Heart left ventricle (tissue), 16 donors: Measurements from ENCODE around the gene HPSE2. TPM values are rescaled to one million over a fixed set of nuclear protein-coding genes. Genes with fewer than 3 reads are reported as not detected.
"Not testable (repeated sequence)": the region's sequence is repeated elsewhere in the genome, so short reads cannot be mapped to it uniquely, and the experiment has no call there.

Experiments
- ATAC-seq, 4 donors: fragments of 200-7000 bp; cut with Tn5 transposase; one replicate each; pipeline ENCODE4 v1.9.1; 2020 to 2022; ENCODE audit warnings: moderate library complexity in 4 of 4, mild to moderate bottlenecking in 3 of 4, moderate number of reproducible peaks in 1 of 4
- DNase-seq, 5 donors: peaks; one replicate each; pipeline ENCODE4 v3.0.0-alpha.2; 2020
- H3K27ac ChIP-seq, 12 donors: fragments of 200-600 bp; sonication (generic) in 4 of 12; one replicate each; pipeline versions ENCODE4 v1.5.0 to v1.8.0; 2016 to 2022; ENCODE audit warnings: mild to moderate bottlenecking in 2 of 12
- H3K27me3 ChIP-seq, 9 donors: fragments of 200-600 bp; sonication (generic) in 2 of 9; one replicate each; pipeline versions ENCODE4 v1.5.1 to v1.8.0; 2016 to 2022; ENCODE audit warnings: mild to moderate bottlenecking in 3 of 9
- H3K36me3 ChIP-seq, 9 donors: fragments of 200-600 bp; sonication (generic) in 2 of 9; one replicate each; pipeline versions ENCODE4 v1.5.0 to v1.8.0; 2018 to 2022; ENCODE audit warnings: mild to moderate bottlenecking in 2 of 9
- H3K4me1 ChIP-seq, 12 donors: fragments of 200-600 bp; sonication (generic) in 4 of 12; one replicate each; pipeline versions ENCODE4 v1.5.0 to v1.8.0; 2016 to 2022; ENCODE audit warnings: mild to moderate bottlenecking in 3 of 12
- H3K4me3 ChIP-seq, 12 donors: fragments of 200-600 bp; sonication (generic) in 4 of 12; one replicate each; pipeline versions ENCODE4 v1.5.0 to v1.8.0; 2017 to 2022; ENCODE audit warnings: mild to moderate bottlenecking in 9 of 12, moderate library complexity in 4 of 12
- H3K9me3 ChIP-seq, 12 donors: fragments of 200-600 bp; sonication (generic) in 4 of 12; one replicate each; pipeline versions ENCODE4 v1.5.0 to v1.8.0; 2016 to 2022; ENCODE audit warnings: mild to moderate bottlenecking in 1 of 12
- CTCF ChIP-seq, 12 donors: fragments of 200-600 bp; sonication (generic) in 4 of 12; IDR thresholded peaks; one replicate each; pipeline versions ENCODE4 v1.5.0 to v1.8.0; 2018 to 2022; ENCODE audit warnings: antibody characterized with exemption in 12 of 12, mild to moderate bottlenecking in 5 of 12
- POLR2A ChIP-seq, 2 donors: fragments of 450-650 bp; IDR thresholded peaks; one replicate each; pipeline ENCODE4 v1.6.1; 2017; ENCODE audit warnings: antibody characterized with exemption in 2 of 2, mild to moderate bottlenecking in 2 of 2, moderate library complexity in 2 of 2
- WGBS, 4 donors: extraction: QIAGEN DNeasy Blood & Tissue Kit in 2 of 4; methylation state at CpG; one replicate each; pipeline versions ENCODE4 v1.1.5 to v1.1.7; 2013 to 2018; 5-methylcytosine and 5-hydroxymethylcytosine counted together
- intact Hi-C, 10 donors: fragments of 100-400 bp; cut with DNase I; formaldehyde crosslinking; loops; one replicate each; pipeline versions ENCODE4 v1.11.1 to v1.14.2; 2022
- polyA plus RNA-seq, 2 donors: library from polyadenylated mRNA; stranded (reverse); fragments of 200-250 nt; gene quantifications; one replicate each; pipeline ENCODE4 v1.2.3, GENCODE V29; 2013
- total RNA-seq, 9 donors: library from RNA; depleted of rRNA in 2 of 9; stranded (reverse); fragments of >200 nt in 2 of 9; fragmentation: NEBNext Ultra II Directional in 3 of 9; extraction: Animal tissue kit (Norgen Biotek cat#: 25700) in 3 of 9; gene quantifications; one replicate each; pipeline versions ENCODE4 v1.1.0 to v1.2.4, GENCODE V29; 2016 to 2023
- donor health status: ischemic (EF 13 %, LVEDD 7.1; RV severe dilation, severe dysfunction).
- donor health status: healthy with polysubstance abuse.
- donor health status: DM: no; HTN: yes; CAD: no.
- donor health status: DM: no; HTN: no; CAD: no.
- donor health status: ischemic (EF 25% LVEDD 6.9; RV normal size, moderate dysfunction).
- donor health status: ischemic (EF 25% LVEDD 5.7; RV mildly dilated, moderate dysfunction).
- donor health status: healthy.
- donor health status: DM: yes; HTN: yes; CAD: no.
- donor health status: ischemic (EF 35%, LVEDD 5.7; RV mildly dilated, moderate dysfunction).
- donor health status: nonischemic (EF 11% LVEDD 7.7; RV severe dilation, severe dysfunction).
- donor health status: DM: yes; HTN: yes; CAD: no.
- donor health status: PGD.
- donor health status: ischemic (EF 29% LVEDD 5.4; RV normal size, mild dysfunction).
- donor health status: nonischemic (EF 23%, LVEDD 6.1; RV moderate dilation, normal function).

HPSE2 gene
- total and polyA plus RNA-seq, 11 donors, result 0.06 to 0.18 (median 0.12) TPM; not detected in 3

- Histone ChIP-seq H3K9me3 (no peaks in the 10 kb centered on the region), H3K4me3 (no peak overlapping the region), H3K27me3 (peaks cover 0 to 6% (median 0%) of the 10 kb centered on the region in 9 donors), H3K36me3 (no peaks in the 10 kb centered on the region), H3K27ac (no peak overlapping the region), H3K4me1 (no peaks in the 10 kb centered on the region)
- 71 to 81% (median 75%) methylated on average over 1 of the region's 1 CpG for WGBS, 4 donors
- TF ChIP-seq POLR2A (IDR thresholded peaks at IDR 0.05) (no peak), CTCF (IDR thresholded peaks at IDR 0.05) (no peak)
- intact Hi-C loops, result no loop called here
- ATAC-seq (no peak), DNase-seq (no peak)
These were observed 721.9 kb downstream of the HPSE2 start for GRCh38 chr10:98513704-98514103.

- DNase-seq (no peak), ATAC-seq (no peak)
- Histone ChIP-seq H3K4me3 (no peak overlapping the region), H3K27ac (no peak overlapping the region), H3K9me3 (no peaks in the 10 kb centered on the region), H3K36me3 (no peaks in the 10 kb centered on the region), H3K4me1 (no peaks in the 10 kb centered on the region), H3K27me3 (peaks cover 0 to 6% (median 0%) of the 10 kb centered on the region in 9 donors)
- WGBS, 4 donors, result 75 to 86% (median 81%) methylated on average over 1 of the region's 1 CpG
- no peak for TF ChIP-seq CTCF (IDR thresholded peaks at IDR 0.05)
- intact Hi-C loops, result no loop called here
These were observed 723.8 kb downstream of the HPSE2 start for GRCh38 chr10:98511876-98512275.

GRCh38 chr10:98510412-98510995, 725.1 kb downstream of the HPSE2 start:
- Histone ChIP-seq H3K27me3 (no peaks in the 10 kb centered on the region), H3K27ac (no peak overlapping the region), H3K4me1 (no peaks in the 10 kb centered on the region), H3K9me3 (no peaks in the 10 kb centered on the region), H3K4me3 (no peak overlapping the region), H3K36me3 (no peaks in the 10 kb centered on the region)
- 82 to 92% (median 87%) methylated on average over 4 of the region's 4 CpGs for WGBS, 4 donors
- ATAC-seq, result no peak
- no peak for TF ChIP-seq POLR2A (IDR thresholded peaks at IDR 0.05)
- no peak for TF ChIP-seq CTCF (IDR thresholded peaks at IDR 0.05)
- intact Hi-C loops, result no loop called here
- DNase-seq, result no peak

- H3K36me3 ChIP-seq, result no peaks in the 10 kb centered on the region
- intact Hi-C loops, result no loop called here
- no peak overlapping the region for H3K27ac ChIP-seq
- ATAC-seq (no peak), DNase-seq (no peak)
- 81 to 91% (median 85%) methylated on average over 7 of the region's 7 CpGs for WGBS, 4 donors
- no peak overlapping the region for H3K4me3 ChIP-seq
- TF ChIP-seq POLR2A (IDR thresholded peaks at IDR 0.05) (no peak), CTCF (IDR thresholded peaks at IDR 0.05) (no peak)
- H3K27me3 ChIP-seq, result no peaks in the 10 kb centered on the region
- no peaks in the 10 kb centered on the region for H3K4me1 ChIP-seq
- no peaks in the 10 kb centered on the region for H3K9me3 ChIP-seq
These were observed 725.9 kb downstream of the HPSE2 start for GRCh38 chr10:98509745-98510144.

- H3K36me3 ChIP-seq, H3K27me3 ChIP-seq, intact Hi-C loops, ATAC-seq, DNase-seq, H3K27ac ChIP-seq, H3K9me3 ChIP-seq, H3K4me1 ChIP-seq, H3K4me3 ChIP-seq: not testable (repeated sequence)
- 87 to 94% (median 89%) methylated on average over 2 of the region's 2 CpGs for WGBS, 4 donors
These were observed 733.1 kb downstream of the HPSE2 start for GRCh38 chr10:98502535-98502934.
